ENCODE data around the gene PTRHD1.

The PTRHD1 gene

GRCh38 chr2:24756789-24757188 lies 36.4 kb downstream of the PTRHD1 start:
- no peak for DNase-seq (ENCODE audit: low read depth in 2 of 2)

GRCh38 chr2:24754985-24755705 lies 38.0 kb downstream of the PTRHD1 start:
- no peak for DNase-seq (ENCODE audit: low read depth in 2 of 2)

GRCh38 chr2:24749069-24749691 lies 44.0 kb downstream of the PTRHD1 start:
- no peak for DNase-seq (ENCODE audit: low read depth in 2 of 2)

- DNase-seq (ENCODE audit: low read depth in 2 of 2) = no peak
Observed at GRCh38 chr2:24747299-24747698, 45.9 kb downstream of the PTRHD1 start.

- DNase-seq (ENCODE audit: low read depth in 2 of 2) = no peak
Observed at GRCh38 chr2:24745825-24746224, 47.4 kb downstream of the PTRHD1 start.

GRCh38 chr2:24744356-24744755 lies 48.8 kb downstream of the PTRHD1 start:
- no peak for DNase-seq (ENCODE audit: low read depth in 2 of 2)

- DNase-seq (ENCODE audit: low read depth in 2 of 2) = no peak
Observed at GRCh38 chr2:24743924-24744323, 49.3 kb downstream of the PTRHD1 start.

- DNase-seq (ENCODE audit: low read depth in 2 of 2) = no peak
Observed at GRCh38 chr2:24742730-24743129, 50.5 kb downstream of the PTRHD1 start.

GRCh38 chr2:24740142-24740541 lies 53.0 kb downstream of the PTRHD1 start:
- no peak for DNase-seq (ENCODE audit: low read depth in 2 of 2)

All from stimulated activated CD4-positive, alpha-beta T cell treated with anti-CD3 and anti-CD28 coated beads, Interleukin-1b, Interleukin-23, amount 100 ng/mL, for 1 hour (primary cell).